H1 (cell line): ENCODE data around the gene APBA3. TPM values are rescaled to one million over a fixed set of nuclear protein-coding genes. Genes with fewer than 3 reads are reported as not detected.

Experiments
- CTCF ChIA-PET: fragments of 300-600 bp; sonication (Branson Sonifier 250); formaldehyde crosslinking; loops from one replicate; lab custom pipeline; 2021; ENCODE audit not compliant: partially characterized antibody; lab: Charles Lee
- POLR2A ChIA-PET: fragments of 300-600 bp; sonication (Branson Sonifier 250); formaldehyde crosslinking; loops from one replicate; lab custom pipeline; 2021; ENCODE audit warnings: inconsistent platforms; ENCODE audit not compliant: partially characterized antibody; lab: Charles Lee
- DNase-seq, 2 experiments: peaks; one replicate each; pipeline versions ENCODE4 v3.0.0 to v3.0.0-alpha.2; 2010 to 2022; ENCODE audit warnings: low spot score in 2 of 2, low read depth in 1 of 2, mixed read lengths in 1 of 2
- FAIRE-seq: peaks from 2 replicates; lab custom pipeline; 2011; peaks lifted over from hg19 to GRCh38; lab: Jason Lieb, UNC
- H2AFZ ChIP-seq: 2 replicates; pipeline ENCODE4 v1.8.1; 2012; ENCODE audit warnings: low read length, inconsistent platforms
- H2AK5ac ChIP-seq: 2 replicates; pipeline ENCODE4 v1.6.1; 2013; ENCODE audit warnings: low read depth, low read length
- H2BK120ac ChIP-seq: replicated peaks from 2 replicates; pipeline ENCODE3; 2013; ENCODE audit warnings: low read depth, low read length, inconsistent platforms
- H2BK12ac ChIP-seq: 2 replicates; pipeline ENCODE4 v1.6.1; 2013; ENCODE audit warnings: low read depth, low read length
- H2BK15ac ChIP-seq: 2 replicates; pipeline ENCODE4 v1.6.1; 2013; ENCODE audit warnings: low read length
- H2BK20ac ChIP-seq: 2 replicates; pipeline ENCODE4 v1.6.1; 2013; ENCODE audit warnings: low read length
- H2BK5ac ChIP-seq: 2 replicates; pipeline ENCODE4 v1.6.1; 2013; ENCODE audit warnings: low read depth, low read length
- H3K14ac ChIP-seq: 2 replicates; pipeline ENCODE4 v1.6.1; 2013; ENCODE audit warnings: inconsistent platforms; ENCODE audit not compliant: insufficient read length
- H3K18ac ChIP-seq: 2 replicates; pipeline ENCODE4 v1.6.1; 2013; ENCODE audit warnings: low read length; ENCODE audit errors: extremely low read depth
- H3K23ac ChIP-seq: 2 replicates; pipeline ENCODE4 v1.6.1; 2013; ENCODE audit warnings: inconsistent platforms; ENCODE audit not compliant: insufficient read length
- H3K23me2 ChIP-seq: 2 replicates; pipeline ENCODE4 v1.6.1; 2013; ENCODE audit warnings: low read depth, low read length
- H3K27ac ChIP-seq: 2 replicates; pipeline ENCODE4 v1.6.1; 2011; ENCODE audit warnings: low read depth, low read length, inconsistent platforms
- H3K27me3 ChIP-seq, 4 experiments: replicated peaks in 1 of 4; 1 replicate in 1 of 4; 2 replicates in 3 of 4; pipeline versions ENCODE4 v1.6.1 to v1.8.1; 2011 to 2013; ENCODE audit warnings: low read length in 3 of 4, mild to moderate bottlenecking in 3 of 4, inconsistent platforms in 2 of 4, mixed read lengths in 2 of 4, moderate library complexity in 1 of 4; ENCODE audit not compliant: control insufficient read depth in 3 of 4, insufficient read depth in 3 of 4; ENCODE audit errors: extremely low read depth in 1 of 4
- H3K36me3 ChIP-seq, 4 experiments: 2 replicates each; pipeline versions ENCODE4 v1.6.1 to v1.8.1; 2011 to 2013; ENCODE audit warnings: mild to moderate bottlenecking in 4 of 4, low read length in 3 of 4, moderate library complexity in 2 of 4, control low read depth in 1 of 4, inconsistent platforms in 1 of 4; ENCODE audit not compliant: insufficient read depth in 4 of 4, control insufficient read depth in 2 of 4
- H3K4ac ChIP-seq: replicated peaks from 2 replicates; pipeline ENCODE3; 2013; ENCODE audit warnings: low read length, low read depth, mixed read lengths, inconsistent platforms; ENCODE audit not compliant: insufficient read length
- H3K4me1 ChIP-seq, 4 experiments: replicated peaks in 1 of 4; 1 replicate in 1 of 4; 2 replicates in 3 of 4; pipeline versions ENCODE4 v1.6.1 to v1.8.1; 2011 to 2013; ENCODE audit warnings: low read length in 3 of 4, inconsistent platforms in 2 of 4, mixed read lengths in 1 of 4; ENCODE audit not compliant: insufficient read depth in 4 of 4, control insufficient read depth in 3 of 4
- H3K4me2 ChIP-seq, 2 experiments: 2 replicates each; pipeline versions ENCODE4 v1.6.1 to v1.8.1; 2011 to 2013; ENCODE audit warnings: low read depth in 2 of 2, low read length in 2 of 2, control low read depth in 1 of 2, inconsistent platforms in 1 of 2, mild to moderate bottlenecking in 1 of 2; ENCODE audit not compliant: insufficient read depth in 1 of 2
- H3K4me3 ChIP-seq, 4 experiments: fragments of 200-600, 300-600 bp in 1 of 4; sonication (generic), shearing (Covaris generic), sonication (Bioruptor Twin) in 1 of 4; 2 replicates each; pipeline versions ENCODE4 v1.5.1 to v1.8.1; 2011 to 2016; ENCODE audit warnings: low read length in 4 of 4, low read depth in 3 of 4, control low read depth in 2 of 4, inconsistent platforms in 2 of 4, mild to moderate bottlenecking in 2 of 4, mixed read lengths in 1 of 4, moderate library complexity in 1 of 4; ENCODE audit not compliant: insufficient read depth in 2 of 4; ENCODE audit errors: extremely low read depth in 1 of 4
- H3K56ac ChIP-seq: replicated peaks from 2 replicates; pipeline ENCODE3; 2013; ENCODE audit warnings: low read depth, mild to moderate bottlenecking, mixed read lengths, low read length, inconsistent platforms; ENCODE audit not compliant: insufficient read length
- H3K79me1 ChIP-seq: 2 replicates; pipeline ENCODE4 v1.6.1; 2013; ENCODE audit warnings: low read depth, low read length, control low read depth
- H3K79me2 ChIP-seq, 2 experiments: 2 replicates each; pipeline versions ENCODE4 v1.6.1 to v1.8.1; 2012 to 2013; ENCODE audit warnings: low read length in 2 of 2, mild to moderate bottlenecking in 2 of 2, inconsistent platforms in 1 of 2; ENCODE audit not compliant: insufficient read depth in 2 of 2, control insufficient read depth in 1 of 2
- H3K9ac ChIP-seq, 4 experiments: replicated peaks in 1 of 4; 1 replicate in 1 of 4; 2 replicates in 3 of 4; pipeline versions ENCODE4 v1.6.1 to v1.8.1; 2011 to 2013; ENCODE audit warnings: low read depth in 3 of 4, low read length in 3 of 4, control low read depth in 2 of 4, mild to moderate bottlenecking in 2 of 4, moderate library complexity in 2 of 4, inconsistent platforms in 1 of 4; ENCODE audit errors: extremely low read depth in 1 of 4
- H3K9me3 ChIP-seq, 2 experiments: 2 replicates each; pipeline versions ENCODE4 v1.6.1 to v1.8.1; 2012 to 2013; ENCODE audit warnings: mild to moderate bottlenecking in 2 of 2, moderate library complexity in 2 of 2, control low read depth in 1 of 2, inconsistent platforms in 1 of 2, low read depth in 1 of 2, low read length in 1 of 2, mixed read lengths in 1 of 2; ENCODE audit not compliant: insufficient read depth in 2 of 2
- H4K20me1 ChIP-seq, 2 experiments: replicated peaks in 1 of 2; 2 replicates each; pipeline versions ENCODE3 to v1.8.1; 2011 to 2013; ENCODE audit warnings: inconsistent platforms in 2 of 2, low read length in 2 of 2, mild to moderate bottlenecking in 1 of 2; ENCODE audit not compliant: insufficient read depth in 2 of 2, control insufficient read depth in 1 of 2
- H4K5ac ChIP-seq: 2 replicates; pipeline ENCODE4 v1.6.1; 2013; ENCODE audit warnings: low read length, low read depth, mixed read lengths, inconsistent platforms; ENCODE audit not compliant: insufficient read length
- H4K8ac ChIP-seq: 2 replicates; pipeline ENCODE4 v1.8.0; 2013; ENCODE audit warnings: mild to moderate bottlenecking, moderate library complexity, low read length, inconsistent platforms; ENCODE audit not compliant: insufficient read depth; ENCODE audit errors: extremely low read depth
- H4K91ac ChIP-seq: replicated peaks from 2 replicates; pipeline ENCODE3; 2013; ENCODE audit warnings: low read length, mixed read lengths, inconsistent platforms; ENCODE audit not compliant: insufficient read length
- CTCF ChIP-seq, 3 experiments: IDR thresholded peaks; 1 replicate in 2 of 3; 2 replicates in 1 of 3; pipeline versions ENCODE4 v1.5.1 to v1.6.1; 2011; ENCODE audit warnings: low read length in 3 of 3, mild to moderate bottlenecking in 3 of 3, inconsistent platforms in 2 of 3, low read depth in 1 of 3, moderate library complexity in 1 of 3; ENCODE audit not compliant: insufficient read depth in 1 of 3; ENCODE audit errors: control extremely low read depth in 1 of 3
- EGR1 ChIP-seq: IDR thresholded peaks from 2 replicates; pipeline ENCODE4 v1.6.1; 2011; ENCODE audit warnings: low read depth, low read length, borderline replicate concordance
- KDM4A ChIP-seq: IDR thresholded peaks from one replicate; pipeline ENCODE4 v1.7.1; 2012; ENCODE audit warnings: low read depth, mild to moderate bottlenecking, moderate library complexity, low read length, inconsistent platforms; ENCODE audit not compliant: severe bottlenecking
- USF2 ChIP-seq: IDR thresholded peaks from 2 replicates; pipeline ENCODE4 v1.6.1; 2011; ENCODE audit warnings: low read length, improper control_type of control experiment
- WGBS, 2 experiments: shearing (Covaris generic) in 1 of 2; methylation state at CpG; one replicate each; pipeline versions ENCODE4 v1.1.6 to v1.1.7; 2013 to 2015; ENCODE audit warnings: low lambda C conversion rate in 2 of 2, mixed read lengths in 2 of 2, inconsistent platforms in 1 of 2, low coverage in 1 of 2, missing lambda C conversion rate in 1 of 2; ENCODE audit not compliant: insufficient replicate concordance in 2 of 2, insufficient coverage in 1 of 2, insufficient read length in 1 of 2; ENCODE audit errors: extremely low coverage in 1 of 2, missing lambda C conversion rate in 1 of 2; 5-methylcytosine and 5-hydroxymethylcytosine counted together
- polyA plus RNA-seq, 7 experiments: library from polyadenylated mRNA; depleted of rRNA in 3 of 7; stranded (reverse) in 5 of 7; unstranded in 2 of 7; fragments of >200 nt in 5 of 7; fragments of 200-250 nt in 2 of 7; gene quantifications; 1 replicate in 5 of 7; 2 replicates in 1 of 7; 4 replicates in 1 of 7; pipeline versions ENCODE4 v1.2.1 to v1.2.3, GENCODE V29; 2011 to 2013; ENCODE audit warnings: missing spikeins in 2 of 7, mixed read lengths in 2 of 7
- total RNA-seq: library from RNA; stranded (reverse); fragmentation: NEBNext Ultra II Directional; extraction: Animal tissue kit (Norgen Biotek cat#: 25700); gene quantifications from 2 replicates; pipeline ENCODE4 v1.2.1, GENCODE V29; 2021

Gene APBA3
- total and polyA plus RNA-seq, 2 of the 8 experiments (the other 6 are each of a cell fraction or from before 2014, with no cell fraction given): 21.4 to 36.9 TPM

- no peak overlapping the region for H4K91ac ChIP-seq
- no peak overlapping the region for H3K14ac ChIP-seq
- H3K4me1 ChIP-seq: peaks cover 0 to 7% (median 2%) of the 10 kb centered on the region in 4 experiments; a peak in 2 of 7 replicates
- H3K36me3 ChIP-seq: no peaks in the 10 kb centered on the region
- H4K5ac ChIP-seq: no peak overlapping the region
- no peak overlapping the region for H4K8ac ChIP-seq
- no peak overlapping the region for H2BK12ac ChIP-seq
- H3K27me3 ChIP-seq: no peaks in the 10 kb centered on the region
- CTCF ChIA-PET: interaction anchor here (1.5 to 1.8 kb wide), 4 partner anchors 9 to 56 kb away, joined by 4 to 10 read pairs (median 6); no protein-coding TSS in a partner anchor
- H3K4me3 ChIP-seq: no peak overlapping the region
- TF ChIP-seq USF2 (no peak), EGR1 (no peak), KDM4A (no peak), CTCF (IDR thresholded peaks at IDR 0.05; ENCODE audit: control extremely low read depth in 1 of 3, insufficient read depth in 1 of 3, low read depth in 1 of 3, low read length in 3 of 3) (no peak)
- TF ChIP-seq, all 59 proteins: peak for 0
- Histone ChIP-seq H3K79me2 (no peaks in the 10 kb centered on the region), H2AK5ac (no peak overlapping the region), H3K27ac (no peak overlapping the region), H2BK5ac (no peak overlapping the region), H3K23me2 (peaks cover 6% of the 10 kb centered on the region; the same call in 1 of the 2 replicates), H3K9me3 (no peaks in the 10 kb centered on the region), H3K79me1 (no peaks in the 10 kb centered on the region), H2BK15ac (no peak overlapping the region), H4K20me1 (peaks cover 0 to 3% of the 10 kb centered on the region in 2 experiments), H2BK20ac (no peak overlapping the region), H3K23ac (no peak overlapping the region), H3K18ac (no peak overlapping the region), H2BK120ac (no peak overlapping the region), H2AFZ (no peak overlapping the region), H3K4me2 (no peak overlapping the region), H3K56ac (no peak overlapping the region), H3K4ac (no peak overlapping the region), H3K9ac (no peak overlapping the region)
- no peak for DNase-seq
- POLR2A ChIA-PET: interaction anchor here (0.7 to 2.3 kb wide), 6 partner anchors 9 to 210 kb away, joined by 3 to 14 read pairs (median 4); partner anchors contain the start of genes EEF2, MATK, MRPL54 and NMRK2
- no peak for FAIRE-seq
- whole genome bisulfite sequencing, 2 experiments: 91% methylated on average over 22 of the region's 25 CpGs; no CpG with 5 or more reads in 1 of the 2 experiments
These were observed 13.3 kb upstream of the APBA3 start for GRCh38 chr19:3774621-3775373.
